IMR-90 (cell line): Measurements from ENCODE around the gene CLIC4. TPM values are rescaled to one million over a fixed set of nuclear protein-coding genes. Genes with fewer than 3 reads are reported as not detected.

Experiments
- ATAC-seq: fragments of 200-7000 bp; cut with Tn5 transposase; 2 replicates; pipeline ENCODE4 v1.9.1; 2020; ENCODE audit warnings: low read depth, mild to moderate bottlenecking, moderate library complexity
- BruUV-seq: library from RNA; stranded (reverse); fragments of 400-500 nt; replicated peaks from 2 replicates; lab custom pipeline; 2021; lab: Mats Ljungman, UMichigan
- CTCF ChIA-PET: fragments of 300-600 bp; formaldehyde crosslinking; extraction: SDS; loops from one replicate; lab custom pipeline; 2021; ENCODE audit warnings: antibody characterized with exemption; lab: Yijun Ruan, JAX
- POLR2A ChIA-PET: fragments of 300-600 bp; sonication (Branson Sonifier 250); formaldehyde crosslinking; loops from one replicate; lab custom pipeline; 2022; ENCODE audit warnings: antibody characterized with exemption; ENCODE audit not compliant: unreplicated experiment; lab: Charles Lee
- DNase-seq: peaks from one replicate; pipeline ENCODE4 v3.0.0; 2013
- H2AFZ ChIP-seq: replicated peaks from 2 replicates; pipeline ENCODE3; 2013; ENCODE audit warnings: low read length, mild to moderate bottlenecking; ENCODE audit not compliant: poor library complexity
- H2AK5ac ChIP-seq: 2 replicates; pipeline ENCODE4 v1.6.1; 2013; ENCODE audit warnings: low read depth, low read length, inconsistent platforms
- H2AK9ac ChIP-seq: replicated peaks from 2 replicates; pipeline ENCODE3; 2013; ENCODE audit warnings: mild to moderate bottlenecking, low read depth, low read length, moderate library complexity; ENCODE audit not compliant: poor library complexity
- H2BK120ac ChIP-seq: 2 replicates; pipeline ENCODE4 v1.6.1; 2013; ENCODE audit warnings: low read depth, low read length, inconsistent platforms
- H2BK15ac ChIP-seq: 3 replicates; pipeline ENCODE4 v1.6.1; 2013; ENCODE audit warnings: low read depth, low read length, inconsistent platforms
- H2BK20ac ChIP-seq: 2 replicates; pipeline ENCODE4 v1.6.1; 2013; ENCODE audit warnings: low read depth, mild to moderate bottlenecking, inconsistent platforms, low read length, moderate library complexity
- H2BK5ac ChIP-seq: 2 replicates; pipeline ENCODE4 v1.6.1; 2013; ENCODE audit warnings: mild to moderate bottlenecking, low read depth, low read length, inconsistent platforms; ENCODE audit not compliant: poor library complexity, severe bottlenecking
- H3K14ac ChIP-seq: replicated peaks from 2 replicates; pipeline ENCODE4 v1.6.1; 2013; ENCODE audit warnings: low read depth, low read length, inconsistent platforms
- H3K18ac ChIP-seq: 2 replicates; pipeline ENCODE4 v1.6.1; 2013; ENCODE audit warnings: low read depth, low read length, control low read depth
- H3K23ac ChIP-seq: 2 replicates; pipeline ENCODE4 v1.6.1; 2013; ENCODE audit warnings: low read depth, low read length, inconsistent platforms
- H3K27ac ChIP-seq: 2 replicates; pipeline ENCODE4 v1.5.1; 2013; ENCODE audit warnings: mild to moderate bottlenecking, control low read depth, low read length; ENCODE audit not compliant: insufficient read depth
- H3K27me3 ChIP-seq: 2 replicates; pipeline ENCODE4 v1.6.1; 2013; ENCODE audit warnings: low read length; ENCODE audit not compliant: control insufficient read depth, insufficient read depth
- H3K36me3 ChIP-seq: 2 replicates; pipeline ENCODE4 v1.6.1; 2013; ENCODE audit warnings: low read length, mixed read lengths; ENCODE audit not compliant: control insufficient read depth, insufficient read depth
- H3K4ac ChIP-seq: 2 replicates; pipeline ENCODE4 v1.6.1; 2013; ENCODE audit warnings: low read depth, low read length, inconsistent platforms
- H3K4me1 ChIP-seq: 2 replicates; pipeline ENCODE4 v1.6.1; 2013; ENCODE audit warnings: low read length, mixed read lengths; ENCODE audit not compliant: control insufficient read depth, insufficient read depth
- H3K4me2 ChIP-seq: 2 replicates; pipeline ENCODE4 v1.6.1; 2013; ENCODE audit warnings: low read depth, mild to moderate bottlenecking, control low read depth, low read length, moderate library complexity
- H3K4me3 ChIP-seq: 2 replicates; pipeline ENCODE4 v1.5.1; 2013; ENCODE audit warnings: low read depth, mild to moderate bottlenecking, control low read depth, low read length, moderate library complexity; ENCODE audit not compliant: insufficient read depth
- H3K56ac ChIP-seq: 2 replicates; pipeline ENCODE4 v1.6.1; 2013; ENCODE audit warnings: low read length, inconsistent platforms; ENCODE audit not compliant: insufficient read depth; ENCODE audit errors: extremely low read depth
- H3K79me1 ChIP-seq, 2 experiments: 2 replicates each; pipeline ENCODE4 v1.6.1; 2013; ENCODE audit warnings: low read length in 2 of 2, inconsistent platforms in 1 of 2, low read depth in 1 of 2
- H3K9ac ChIP-seq: 2 replicates; pipeline ENCODE4 v1.6.1; 2013; ENCODE audit warnings: low read depth, low read length, control low read depth
- H3K9me1 ChIP-seq: 2 replicates; pipeline ENCODE4 v1.6.1; 2013; ENCODE audit warnings: low read length, inconsistent platforms; ENCODE audit not compliant: insufficient read depth
- H3K9me3 ChIP-seq: 2 replicates; pipeline ENCODE4 v1.6.1; 2013; ENCODE audit warnings: low read length; ENCODE audit not compliant: control insufficient read depth, insufficient read depth
- H4K20me1 ChIP-seq: 2 replicates; pipeline ENCODE4 v1.6.1; 2013; ENCODE audit warnings: low read length, inconsistent platforms; ENCODE audit not compliant: insufficient read depth
- H4K5ac ChIP-seq: 2 replicates; pipeline ENCODE4 v1.6.1; 2013; ENCODE audit warnings: mild to moderate bottlenecking, low read depth, low read length, control low read depth
- H4K8ac ChIP-seq, 2 experiments: 2 replicates each; pipeline ENCODE4 v1.6.1; 2013; ENCODE audit warnings: low read depth in 2 of 2, low read length in 2 of 2, control low read depth in 1 of 2, inconsistent platforms in 1 of 2
- H4K91ac ChIP-seq: 2 replicates; pipeline ENCODE4 v1.6.1; 2013; ENCODE audit warnings: low read depth, low read length, inconsistent platforms; ENCODE audit not compliant: insufficient read depth
- BHLHE40 ChIP-seq: fragments of 150-350 bp; IDR thresholded peaks from 2 replicates; pipeline ENCODE4 v1.6.1; 2016; ENCODE audit warnings: mild to moderate bottlenecking, low read depth, low read length
- CEBPB ChIP-seq: IDR thresholded peaks from 2 replicates; pipeline ENCODE4 v1.6.1; 2012; ENCODE audit warnings: low read depth, low read length, improper control_type of control experiment
- CHD1 ChIP-seq: IDR thresholded peaks from 2 replicates; pipeline ENCODE4 v1.6.1; 2012; ENCODE audit warnings: low read depth, low read length, improper control_type of control experiment
- CTCF ChIP-seq: conservative IDR thresholded peaks from 2 replicates; pipeline ENCODE4 v1.5.1; 2012; ENCODE audit warnings: mild to moderate bottlenecking, low read depth, low read length, improper control_type of control experiment
- ELK1 ChIP-seq: fragments of 150-350 bp; IDR thresholded peaks from 2 replicates; pipeline ENCODE4 v1.6.1; 2016; ENCODE audit warnings: low read depth, mild to moderate bottlenecking, low read length, moderate library complexity, borderline replicate concordance
- FOS ChIP-seq: fragments of 150-350 bp; IDR thresholded peaks from 2 replicates; pipeline ENCODE4 v1.6.1; 2016; ENCODE audit warnings: low read depth, low read length
- MAFK ChIP-seq: IDR thresholded peaks from 2 replicates; pipeline ENCODE4 v1.6.1; 2012; ENCODE audit warnings: low read depth, low read length, improper control_type of control experiment
- MXI1 ChIP-seq: IDR thresholded peaks from 2 replicates; pipeline ENCODE4 v1.6.1; 2012; ENCODE audit warnings: low read depth, mild to moderate bottlenecking, low read length, moderate library complexity, borderline replicate concordance
- POLR2A ChIP-seq: IDR thresholded peaks from 2 replicates; pipeline ENCODE4 v1.6.1; 2012; ENCODE audit warnings: mild to moderate bottlenecking, low read depth, low read length
- RAD21 ChIP-seq: IDR thresholded peaks from 2 replicates; pipeline ENCODE4 v1.6.1; 2012; ENCODE audit warnings: low read length, improper control_type of control experiment
- RCOR1 ChIP-seq: IDR thresholded peaks from 2 replicates; pipeline ENCODE4 v1.6.1; 2012; ENCODE audit warnings: mild to moderate bottlenecking, low read length, improper control_type of control experiment; ENCODE audit not compliant: insufficient replicate concordance
- RFX5 ChIP-seq: IDR thresholded peaks from 2 replicates; pipeline ENCODE4 v1.8.0; 2012; ENCODE audit warnings: low read depth, mild to moderate bottlenecking, low read length, moderate library complexity
- WGBS, 2 experiments: methylation state at CpG; one replicate each; pipeline versions ENCODE4 v1.1.5 to v1.1.7; 2013; ENCODE audit warnings: missing lambda C conversion rate in 2 of 2; ENCODE audit not compliant: insufficient read length in 1 of 2; ENCODE audit errors: extremely low coverage in 2 of 2; 5-methylcytosine and 5-hydroxymethylcytosine counted together
- dilution Hi-C: fragments of 300-500 bp; cut with HindIII; formaldehyde crosslinking; loops from one replicate; pipeline ENCODE4 v1.14.3; 2018; ENCODE audit warnings: low sequenced_read_pairs; ENCODE audit not compliant: unreplicated experiment
- in situ Hi-C: fragments of 300-500 bp; cut with MboI; formaldehyde crosslinking; loops from 3 replicates; pipeline ENCODE4 v1.14.3; 2019; ENCODE audit warnings: low sequenced_read_pairs, inconsistent platforms, mixed read lengths
- intact Hi-C: fragments of 100-400 bp; cut with micrococcal nuclease; formaldehyde crosslinking; loops from 2 replicates; pipeline ENCODE4 v1.10.0; 2022
- polyA plus RNA-seq, 3 experiments: library from polyadenylated mRNA; depleted of rRNA; stranded (reverse); fragments of >200 nt; gene quantifications; 2 replicates each; pipeline ENCODE4 v1.2.3, GENCODE V29; 2012; ENCODE audit warnings: low replicate concordance in 1 of 3
- total RNA-seq: library from RNA; depleted of rRNA; stranded (reverse); fragments of >200 nt; gene quantifications from 2 replicates; pipeline ENCODE4 v1.2.3, GENCODE V29; 2012
- TF ChIP-seq, protein P1 (sequence below): fragments of 150-350 bp; IDR thresholded peaks from 2 replicates; pipeline ENCODE4 v1.6.1; 2017; ENCODE audit warnings: mild to moderate bottlenecking, antibody characterized with exemption, low read length, low read depth

The CLIC4 gene
- total and polyA plus RNA-seq, 2 of the 4 experiments (the other 2 are of a cell fraction), result 242 to 392 TPM

DNA sequence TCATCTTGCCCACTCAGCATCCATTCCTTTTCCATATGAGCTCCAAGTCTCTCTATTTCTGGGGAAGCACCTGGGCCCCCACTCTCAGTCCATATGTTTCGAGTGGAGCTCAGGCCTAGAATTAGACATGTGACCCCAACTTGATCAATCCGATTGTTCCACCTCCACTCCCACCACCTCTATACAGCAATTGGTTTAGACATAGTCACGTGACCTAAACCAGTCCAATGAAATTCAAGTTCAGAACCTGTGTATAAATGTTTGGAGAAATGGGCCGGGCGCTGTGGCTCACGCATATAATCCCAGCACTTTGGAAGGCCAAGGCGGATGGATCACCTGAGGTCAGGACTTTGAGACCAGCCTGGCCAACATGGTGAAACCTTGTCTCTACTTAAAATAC is 29.6 kb upstream of the CLIC4 start:
- H4K91ac ChIP-seq, result peak overlapping the region; percentile 85
- peak overlapping the region; percentile 86 for H3K14ac ChIP-seq
- H3K79me1 ChIP-seq, result peaks cover 0 to 47% of the 10 kb centered on the region in 2 experiments; a peak in 2 of 4 replicates
- peak overlapping the region; percentile 88 for H2AK5ac ChIP-seq
- H3K27ac ChIP-seq, result no peak overlapping the region
- intact Hi-C loops, result no loop called here
- peaks cover 41% of the 10 kb centered on the region for H3K9me1 ChIP-seq
- H2BK5ac ChIP-seq, result peak overlapping the region; percentile 43
- H2BK120ac ChIP-seq, result peak overlapping the region; percentile 99
- 100% methylated on average over 1 of the region's 7 CpGs; no CpG with 5 or more reads in 1 of the 2 experiments for WGBS, 2 experiments
- ChIA-PET CTCF (no interaction called here), POLR2A (no interaction called here)
- H3K56ac ChIP-seq, result no peak overlapping the region
- H2BK20ac ChIP-seq, result peak overlapping the region; percentile 98; the same call in 1 of the 2 replicates
- BruUV-seq, result no TSS peak
- peak overlapping the region; percentile 85 for H2BK15ac ChIP-seq
- no peaks in the 10 kb centered on the region for H4K20me1 ChIP-seq
- TF ChIP-seq BHLHE40 (no peak), RAD21 (no peak), CTCF (no peak), MAFK (no peak), RCOR1 (no peak), MXI1 (no peak), FOS (no peak), CEBPB (no peak), ELK1 (no peak), CHD1 (no peak), RFX5 (no peak), POLR2A (no peak)
- TF ChIP-seq, protein P1, sequence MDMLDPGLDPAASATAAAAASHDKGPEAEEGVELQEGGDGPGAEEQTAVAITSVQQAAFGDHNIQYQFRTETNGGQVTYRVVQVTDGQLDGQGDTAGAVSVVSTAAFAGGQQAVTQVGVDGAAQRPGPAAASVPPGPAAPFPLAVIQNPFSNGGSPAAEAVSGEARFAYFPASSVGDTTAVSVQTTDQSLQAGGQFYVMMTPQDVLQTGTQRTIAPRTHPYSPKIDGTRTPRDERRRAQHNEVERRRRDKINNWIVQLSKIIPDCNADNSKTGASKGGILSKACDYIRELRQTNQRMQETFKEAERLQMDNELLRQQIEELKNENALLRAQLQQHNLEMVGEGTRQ, result no peak
- peak overlapping the region; percentile 46; the same call in 1 of the 2 replicates for H4K5ac ChIP-seq
- H3K18ac ChIP-seq, result peak overlapping the region; percentile 46; the same call in 1 of the 2 replicates
- H2AFZ ChIP-seq, result no peak overlapping the region
- no peaks in the 10 kb centered on the region for H3K36me3 ChIP-seq
- H4K8ac ChIP-seq, result peak overlapping the region in 1 of 2 experiments; percentile 97; a peak in 3 of 4 replicates
- H3K9me3 ChIP-seq, result no peaks in the 10 kb centered on the region
- no peak overlapping the region for H2AK9ac ChIP-seq
- dilution Hi-C loops, result no loop called here
- peaks cover 26% of the 10 kb centered on the region for H3K4me1 ChIP-seq
- H3K9ac ChIP-seq, result no peak overlapping the region
- H3K4ac ChIP-seq, result peak overlapping the region; percentile 99
- DNase-seq (no peak), ATAC-seq (no peak)
- in situ Hi-C loops, result no loop called here
- no peak overlapping the region for H3K4me3 ChIP-seq
- no peaks in the 10 kb centered on the region for H3K27me3 ChIP-seq
- H3K23ac ChIP-seq, result 0 out of 2 replicates have a peak overlapping the region, but pooled peaks have one; percentile 8
- H3K4me2 ChIP-seq, result no peak overlapping the region
